HG02678 (cell line): Measurements from ENCODE around the gene AGER.
"Not testable (repeated sequence)": the region's sequence is repeated elsewhere in the genome, so short reads cannot be mapped to it uniquely, and the experiment has no call there.

Experiments
- ATAC-seq: cut with Tn5 transposase; IDR thresholded peaks from one replicate; pipeline ENCODE4 v1.9.1; 2021; ENCODE audit warnings: mild to moderate bottlenecking, moderate library complexity; ENCODE audit not compliant: unreplicated experiment

The AGER gene

DNA sequence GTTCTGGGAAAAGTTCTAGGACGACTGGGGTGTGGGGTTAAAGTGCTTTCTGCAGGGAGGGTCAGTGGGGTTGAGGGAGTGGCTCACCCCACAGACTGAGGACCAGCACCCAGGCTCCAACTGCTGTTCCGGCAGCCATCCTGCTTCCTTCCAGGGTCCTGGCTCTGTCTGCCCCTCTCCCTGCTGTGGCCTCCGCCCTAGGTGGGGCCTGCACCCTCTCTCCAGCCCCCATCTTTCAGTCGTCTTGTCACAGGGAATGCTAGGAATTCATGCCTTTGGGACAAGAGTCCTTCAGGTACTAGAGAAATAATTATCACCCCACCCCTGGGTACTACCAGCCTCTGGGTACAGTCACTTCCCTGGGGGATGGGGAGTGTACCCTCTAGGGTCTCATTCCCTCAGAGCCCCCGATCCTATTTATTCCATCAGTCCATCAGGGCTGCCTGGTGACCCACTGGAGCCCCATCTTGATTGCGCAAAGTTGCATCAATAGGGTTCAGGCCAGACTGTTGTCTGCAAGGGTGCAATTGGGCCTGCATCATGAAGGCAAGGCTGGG is at the start of gene AGER:
TSS of gene AGER (minus strand) at position 170 of the 557 bp plus-strand sequence. CDS start at position 139, 31 bp downstream.
- ATAC-seq = no peak

DNA sequence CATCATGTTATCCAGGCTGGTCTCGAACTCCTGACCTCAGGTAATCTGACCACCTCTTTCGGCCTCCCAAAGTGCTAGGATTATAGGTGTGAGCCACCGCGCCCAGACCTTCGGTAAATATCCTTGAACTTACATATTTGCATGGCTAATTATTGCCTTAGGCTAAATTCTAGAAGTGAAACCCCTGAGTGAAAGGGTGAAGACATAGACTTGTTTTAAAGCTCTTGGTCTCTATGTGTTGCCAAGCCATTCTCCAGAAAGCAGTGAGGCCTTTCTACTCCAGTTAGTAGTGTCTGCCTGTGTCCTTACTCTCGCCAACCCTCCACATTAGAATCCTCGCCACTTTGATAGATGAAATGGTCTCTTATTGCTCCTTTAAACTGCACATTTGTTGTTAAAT is 42.4 kb upstream of the AGER start:
- ATAC-seq = no peak

DNA sequence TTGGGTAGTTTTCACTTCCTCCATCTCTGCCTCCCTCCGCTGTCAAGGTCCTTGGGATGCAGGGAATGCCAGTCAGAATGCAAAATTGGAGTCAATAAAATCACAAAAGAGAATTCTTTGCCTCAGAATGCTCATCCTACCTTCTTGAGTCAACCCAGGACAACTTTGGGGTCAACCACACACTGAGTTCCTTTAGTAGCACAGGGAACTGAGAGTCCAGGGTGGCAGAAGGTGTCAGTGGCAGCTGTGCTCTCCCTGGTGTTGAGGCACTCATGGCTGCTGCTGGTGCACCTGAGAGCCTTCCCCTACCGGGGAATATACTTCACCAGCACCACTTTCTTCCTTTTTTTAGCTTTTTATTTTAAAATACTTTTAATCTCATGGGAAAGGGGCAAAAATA is 40.6 kb upstream of the AGER start:
- ATAC-seq = peak; percentile 56

DNA sequence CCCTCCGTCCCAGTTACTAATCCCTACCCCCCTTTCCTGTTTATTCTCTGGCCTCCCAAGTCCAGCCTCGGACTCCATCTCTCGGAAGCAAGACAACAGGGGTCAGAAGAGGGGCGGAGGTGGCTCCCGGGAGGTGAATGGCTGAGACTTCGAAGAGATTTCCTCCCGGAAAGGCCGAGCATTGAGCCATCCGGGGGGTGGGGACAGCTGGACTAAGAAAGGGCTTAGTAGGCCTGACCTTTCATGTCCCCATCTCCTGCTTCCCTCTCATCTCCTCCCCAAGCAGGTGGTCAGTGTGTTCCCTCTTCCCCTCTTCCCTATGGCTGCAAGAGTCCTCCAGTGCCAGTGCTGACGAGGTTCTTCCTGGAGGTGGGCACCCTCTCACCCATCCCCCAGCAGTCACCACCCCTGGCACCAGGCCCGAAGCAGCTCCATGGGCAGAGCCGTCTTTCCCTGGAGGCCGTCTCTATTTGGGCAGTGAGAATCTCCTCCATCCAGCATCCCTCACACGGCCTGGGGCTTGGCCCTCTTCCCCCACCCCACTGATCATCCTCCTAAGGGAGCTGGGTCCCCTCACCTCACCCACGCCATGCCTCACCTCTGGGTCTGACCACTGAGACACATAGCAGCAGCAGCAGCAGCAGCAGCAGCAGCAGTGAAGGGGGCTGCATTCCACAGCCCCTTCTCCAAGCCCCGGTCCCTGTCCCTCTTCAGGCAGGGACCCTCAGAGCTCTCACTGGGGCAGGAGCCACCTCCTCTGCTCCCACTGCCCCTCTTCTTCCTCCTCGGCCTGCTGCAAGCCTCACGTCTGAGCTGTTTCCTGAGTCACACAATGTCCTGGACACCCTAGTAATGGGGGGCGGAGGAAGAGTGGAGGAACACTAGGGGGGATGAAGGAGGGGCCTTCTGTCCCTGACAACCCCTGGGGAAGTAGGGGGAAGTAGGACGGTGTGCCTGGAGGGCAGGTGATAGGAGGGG is 39.5 kb upstream of the AGER start, which contains the start of gene NOTCH4:
TSS of gene NOTCH4 (minus strand) at position 810 of the 978 bp plus-strand sequence. CDS start at position 671, 139 bp downstream.
- no peak for ATAC-seq

DNA sequence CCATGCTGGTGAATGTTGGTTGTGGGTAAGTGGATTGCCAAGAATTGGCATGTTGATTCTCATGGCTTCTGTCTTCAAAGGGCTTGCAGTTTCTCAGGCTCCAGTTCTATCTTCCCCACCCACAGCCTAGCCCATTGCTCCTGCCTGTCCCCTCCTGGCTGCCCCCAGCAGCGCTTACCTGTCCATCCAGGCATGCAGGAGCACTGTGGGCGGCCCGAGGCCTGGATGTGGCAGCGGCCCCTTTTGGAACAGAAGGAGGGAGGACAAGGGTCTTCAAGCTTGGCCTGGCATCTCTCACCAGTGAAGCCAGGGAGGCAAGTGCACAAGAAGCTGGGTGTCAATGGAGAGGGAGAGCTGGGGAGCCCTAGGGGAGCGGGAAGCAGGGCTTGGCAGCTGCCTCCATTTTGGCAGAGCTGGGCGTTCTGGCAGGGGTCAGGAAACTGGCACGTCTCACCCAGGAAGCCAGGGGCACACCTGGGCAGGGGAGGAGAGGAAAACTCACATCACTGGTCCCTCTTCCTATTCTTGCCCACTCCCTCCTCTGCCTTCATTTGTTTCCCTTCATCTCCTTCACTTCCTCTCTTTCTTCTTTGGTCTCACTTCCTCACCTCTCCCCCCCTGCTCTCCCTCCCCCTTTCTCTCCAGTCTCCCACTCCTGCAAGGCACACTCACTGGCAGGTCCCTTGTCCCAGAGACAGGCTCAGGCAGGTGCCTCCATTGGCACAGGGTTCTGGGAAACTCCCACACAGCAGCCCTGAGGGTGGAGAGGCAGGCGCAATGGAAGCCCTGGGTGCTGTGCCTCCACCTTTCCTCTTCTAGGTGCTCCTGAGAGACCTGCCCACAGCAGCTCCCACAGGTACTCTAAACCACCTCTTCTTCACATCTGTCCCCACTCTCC is 38.5 kb upstream of the AGER start:
- no peak for ATAC-seq

DNA sequence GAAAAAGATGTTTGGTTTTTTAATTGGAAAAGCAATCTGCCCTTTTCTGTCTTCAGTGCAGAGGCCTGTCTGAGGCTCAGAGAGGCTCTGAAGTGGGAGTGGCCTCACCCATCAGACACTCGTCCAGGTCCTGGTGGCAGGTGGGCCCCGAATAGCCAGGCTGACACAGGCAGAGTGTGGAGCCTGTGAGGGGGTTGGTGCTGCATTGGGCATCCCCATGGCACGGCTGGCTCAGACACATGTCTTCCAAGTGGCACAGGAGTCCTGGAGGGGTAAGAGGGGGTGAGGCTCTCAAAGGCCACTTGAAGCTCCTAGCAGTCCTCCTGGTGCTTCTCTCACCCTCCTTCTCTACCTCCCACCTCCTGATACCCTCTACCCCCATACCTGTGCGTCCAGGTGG is 36.0 kb upstream of the AGER start:
- no peak for ATAC-seq

DNA sequence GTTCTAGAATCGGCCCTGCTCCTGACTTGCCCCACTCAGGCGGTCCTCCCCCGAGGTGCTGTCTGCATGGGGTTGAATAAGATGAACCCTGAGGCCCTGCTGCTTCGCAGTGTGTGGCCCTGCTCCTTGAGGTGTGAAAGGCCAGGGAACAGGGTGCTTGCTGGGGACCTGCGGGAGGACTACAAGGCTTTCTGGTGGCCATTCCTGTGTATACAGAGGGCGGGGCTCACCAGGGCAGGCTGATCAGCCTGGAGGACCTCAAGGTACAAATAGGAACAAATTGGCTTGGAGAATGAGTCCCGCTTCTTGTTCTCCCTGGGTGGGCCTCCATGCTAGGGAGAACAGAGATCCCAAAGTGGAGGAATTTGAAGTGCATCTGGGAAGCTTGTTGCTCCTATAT is 34.1 kb upstream of the AGER start:
- no peak for ATAC-seq

DNA sequence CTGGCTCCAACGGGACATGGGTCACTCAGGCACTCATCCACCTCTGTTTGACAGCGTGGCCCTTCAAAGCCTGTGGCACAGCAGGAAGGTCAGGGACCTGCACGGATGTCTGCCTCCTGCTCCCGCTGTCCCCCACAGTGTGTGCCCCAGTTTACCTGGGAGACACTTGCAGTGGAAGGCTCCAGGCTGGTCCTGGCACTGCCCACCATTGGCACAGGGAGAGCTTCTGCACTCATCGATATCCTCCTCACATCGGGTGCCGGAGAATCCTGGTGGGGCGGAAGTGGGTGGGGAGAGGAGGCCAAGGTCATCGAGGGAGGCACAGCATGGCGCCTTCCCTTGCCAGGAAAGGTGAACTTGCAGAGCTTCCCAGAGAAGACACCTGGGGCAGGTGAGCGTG is 32.9 kb upstream of the AGER start:
- no peak for ATAC-seq

DNA sequence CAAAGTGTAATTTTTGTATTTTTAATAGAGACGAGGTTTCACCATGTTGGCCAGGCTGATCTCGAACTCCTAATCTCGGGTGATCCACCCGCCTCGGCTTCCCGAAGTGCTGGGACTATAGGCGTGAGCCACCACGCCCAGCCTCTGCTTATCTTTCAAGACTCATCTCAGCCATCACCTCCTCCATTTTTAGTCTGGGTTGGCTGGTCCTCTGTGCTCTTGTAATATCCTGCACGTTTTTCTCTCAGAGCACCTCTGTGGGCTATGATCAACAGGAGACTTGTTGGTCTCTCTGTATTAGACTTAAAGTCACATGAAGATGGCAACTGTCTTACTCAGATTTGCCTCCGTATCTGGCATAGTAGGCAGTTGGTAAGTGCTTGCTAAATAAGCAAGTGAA is 32.2 kb upstream of the AGER start:
- no peak for ATAC-seq

DNA sequence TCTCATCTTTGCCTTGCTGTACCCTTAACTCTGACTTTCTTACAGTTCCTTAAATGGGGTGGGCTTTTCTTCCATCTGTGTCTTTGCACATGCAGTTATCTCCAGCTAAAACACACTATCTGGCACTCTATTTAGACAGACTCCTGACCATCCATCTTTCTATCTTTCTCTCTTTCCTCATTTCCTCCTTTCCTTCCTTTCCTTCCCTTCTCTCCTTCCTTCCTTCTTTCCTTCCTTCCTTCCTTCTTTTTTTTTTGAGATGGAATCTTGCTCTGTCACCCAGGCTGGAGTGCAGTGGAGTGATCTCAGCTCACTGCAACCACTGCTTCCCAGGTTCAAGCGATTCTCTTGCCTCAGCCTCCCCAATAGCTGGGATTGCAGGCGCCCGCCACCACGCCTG is 31.6 kb upstream of the AGER start:
- ATAC-seq = no peak

DNA sequence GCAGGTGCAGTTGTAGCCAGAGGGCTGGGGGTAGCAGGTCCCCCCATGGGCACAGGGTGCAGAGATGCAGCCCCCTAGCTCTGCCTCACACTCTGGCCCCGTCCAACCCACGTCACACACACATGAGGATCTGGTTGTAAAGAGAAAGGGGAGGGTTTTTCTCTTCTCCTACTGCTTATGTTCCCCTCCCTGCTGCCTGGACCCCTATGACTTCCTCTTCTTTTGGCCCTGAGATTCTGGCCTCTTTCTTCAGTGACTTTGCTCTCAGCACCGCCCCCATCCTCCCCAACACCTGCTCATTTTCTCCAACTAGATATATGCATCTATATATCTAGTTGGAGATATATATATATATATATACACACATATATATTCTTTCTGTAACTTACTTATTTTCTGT is 30.1 kb upstream of the AGER start:
- no peak for ATAC-seq

DNA sequence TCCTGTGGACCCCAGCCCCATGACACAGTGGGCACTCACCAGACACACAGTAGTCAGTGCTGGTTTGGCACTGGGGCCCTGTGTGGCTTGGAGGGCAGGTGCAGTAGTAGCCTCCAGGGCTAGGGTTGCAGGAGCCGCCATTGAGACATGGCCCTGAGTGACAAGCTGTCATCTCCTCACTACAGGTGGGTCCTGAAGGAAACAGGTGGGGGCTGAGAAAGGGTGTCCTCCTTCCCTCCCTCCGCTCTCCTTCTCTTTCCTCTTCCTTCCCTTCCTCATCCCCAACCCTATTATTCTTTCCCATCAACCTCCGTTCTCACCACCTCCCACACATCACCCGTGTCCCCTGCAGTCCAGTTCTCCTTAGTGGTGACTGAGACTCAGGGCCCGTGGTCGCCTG is 29.6 kb upstream of the AGER start:
- no peak for ATAC-seq

DNA sequence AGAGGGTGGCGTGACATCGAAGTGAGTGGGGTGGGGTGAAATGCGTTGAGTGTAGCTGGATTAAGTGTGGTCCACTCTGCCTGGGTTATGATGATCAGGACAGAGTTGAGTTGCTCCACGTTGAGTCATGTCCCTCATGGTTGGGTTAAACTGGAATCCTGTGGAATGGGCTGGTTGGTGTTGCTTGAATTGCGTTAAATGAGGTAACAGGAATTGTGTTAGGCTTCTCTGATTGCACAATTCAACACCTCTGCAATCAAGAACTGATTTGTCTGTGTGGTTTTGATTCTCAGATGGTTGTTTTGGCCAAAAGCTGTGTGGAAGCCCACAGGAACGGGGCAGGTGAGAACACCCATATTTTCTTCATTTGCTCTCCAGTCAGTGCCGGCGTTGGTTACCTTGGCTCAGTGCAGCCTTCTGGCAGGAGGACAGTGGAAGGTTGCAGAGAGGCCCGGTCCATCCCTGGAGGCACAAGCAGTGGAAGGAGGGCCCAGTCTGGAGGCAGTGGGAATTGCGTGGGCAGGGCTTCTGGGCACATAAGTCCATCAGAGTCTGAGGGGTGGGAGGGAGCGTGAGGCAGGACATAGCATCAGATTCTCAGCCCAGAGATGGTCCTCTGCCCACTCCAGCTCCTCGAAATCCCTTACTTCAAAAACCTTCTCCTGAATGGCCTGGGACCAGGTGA is 28.2 kb upstream of the AGER start:
- no peak for ATAC-seq

DNA sequence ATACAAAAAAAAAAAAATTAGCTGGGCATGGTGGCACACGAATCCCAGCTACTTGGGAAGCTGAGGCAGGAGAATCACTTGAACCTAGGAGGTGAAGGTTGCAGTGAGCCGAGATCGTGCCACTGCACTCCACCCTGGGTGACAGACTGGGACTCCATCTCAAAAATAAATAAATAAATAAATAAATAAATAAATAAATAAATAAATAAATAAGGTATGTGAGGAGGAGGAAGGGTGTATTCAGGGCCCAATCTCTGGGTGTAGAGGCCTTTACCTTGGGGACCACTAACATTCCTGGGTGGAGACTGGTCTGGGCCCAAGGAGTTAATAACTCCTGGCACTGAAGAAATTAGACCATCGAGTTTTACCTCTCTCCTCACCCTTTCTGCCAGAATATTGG is 27.4 kb upstream of the AGER start:
- ATAC-seq = not testable (repeated sequence)

DNA sequence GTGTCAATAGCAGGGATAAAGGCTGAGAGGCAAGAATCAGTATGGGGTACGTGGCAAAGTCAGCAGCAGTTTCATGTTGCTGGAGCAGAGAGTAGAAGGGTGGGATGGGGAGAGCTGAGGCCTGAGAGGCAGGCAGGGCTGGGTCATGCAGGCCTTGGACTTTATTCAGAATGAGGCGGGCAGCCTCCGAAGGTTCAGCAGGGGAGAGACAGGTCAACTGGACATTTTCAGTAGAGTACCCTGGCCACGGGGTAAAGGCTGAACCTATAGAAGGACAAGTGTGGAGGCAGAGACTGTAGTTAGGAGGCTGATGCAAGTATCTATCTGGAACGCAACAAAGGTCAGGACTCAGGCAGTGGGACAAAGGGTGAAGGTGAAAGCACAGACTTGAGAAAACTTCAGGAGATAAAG is 26.1 kb upstream of the AGER start:
- no peak for ATAC-seq

DNA sequence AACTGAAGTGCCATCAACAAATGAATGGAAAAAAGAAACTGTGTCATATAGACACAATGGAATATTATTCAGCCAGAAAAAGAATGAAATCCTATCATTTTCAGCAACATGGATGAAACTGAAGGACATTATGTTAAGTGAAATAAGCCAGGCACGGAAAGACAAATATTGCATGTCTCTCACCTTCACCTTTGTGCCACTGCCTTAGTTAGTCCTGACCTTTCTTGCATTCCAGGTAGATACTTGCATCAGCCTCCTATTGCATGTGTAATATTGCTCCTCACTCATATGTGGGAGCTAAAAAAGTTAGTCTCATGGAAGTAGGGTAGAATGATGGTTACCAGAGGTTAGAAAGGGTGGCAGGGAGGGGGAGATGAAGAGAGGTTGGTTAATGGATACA is 24.9 kb upstream of the AGER start:
- ATAC-seq = no peak

DNA sequence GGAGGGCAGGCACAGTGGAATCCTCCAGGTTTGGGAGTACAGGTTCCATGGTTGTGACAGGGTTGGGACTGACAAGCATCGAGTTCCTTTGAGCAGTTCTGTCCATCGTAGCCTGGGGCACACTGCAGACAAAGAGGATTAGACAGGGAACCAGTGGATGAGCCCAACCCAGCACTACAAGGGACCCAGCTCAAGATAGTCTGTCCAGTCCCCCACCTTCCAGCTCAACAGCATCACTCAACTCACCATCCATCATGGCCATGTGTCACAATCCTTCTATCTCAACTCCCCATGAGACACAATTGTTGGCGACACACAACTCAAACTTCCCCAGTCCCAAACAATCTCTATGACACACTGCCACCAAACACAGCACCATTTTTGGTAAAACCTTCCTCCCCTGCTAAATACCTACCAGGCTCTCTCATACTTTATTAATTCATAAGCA is 20.2 kb upstream of the AGER start:
- ATAC-seq = no peak

DNA sequence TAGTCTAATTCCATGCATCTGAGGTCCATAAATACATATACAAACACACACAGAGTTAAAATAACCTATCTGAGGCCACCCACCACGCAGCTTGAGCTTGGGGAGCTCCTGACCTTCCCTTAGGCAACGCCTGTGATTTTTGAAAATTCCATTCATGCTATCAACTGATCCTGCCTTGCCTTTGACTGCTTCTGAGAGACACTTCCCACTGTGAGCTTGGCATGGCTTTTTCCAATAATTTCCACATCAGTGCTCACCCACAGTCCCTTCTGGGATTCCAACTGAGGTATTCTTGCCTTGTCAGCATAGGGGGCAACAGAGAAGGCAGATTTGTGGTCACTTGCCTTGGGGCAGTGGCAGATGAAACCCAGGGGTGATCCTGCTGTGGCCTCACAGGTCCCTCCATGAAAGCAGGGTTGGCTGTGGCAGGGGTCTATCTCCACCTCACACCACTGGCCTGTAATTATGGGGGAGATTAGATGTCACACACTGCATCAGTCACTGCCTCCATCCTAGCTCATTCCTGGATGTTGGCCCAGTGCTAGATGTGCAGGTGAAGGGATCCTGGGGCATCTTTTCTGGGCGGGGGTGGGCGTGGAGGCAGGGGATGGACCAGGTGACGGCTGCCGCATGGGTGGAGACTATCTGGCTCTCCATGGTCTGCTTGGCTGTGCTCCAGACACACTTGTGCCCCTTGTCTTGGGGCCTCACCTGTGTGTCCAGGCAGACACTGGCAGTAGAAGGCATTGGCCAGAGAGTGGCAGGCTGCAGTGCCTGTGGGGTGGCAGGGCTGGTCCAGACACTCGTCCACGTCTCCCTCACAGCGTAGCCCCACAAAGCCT is 19.6 kb upstream of the AGER start:
- no peak for ATAC-seq

DNA sequence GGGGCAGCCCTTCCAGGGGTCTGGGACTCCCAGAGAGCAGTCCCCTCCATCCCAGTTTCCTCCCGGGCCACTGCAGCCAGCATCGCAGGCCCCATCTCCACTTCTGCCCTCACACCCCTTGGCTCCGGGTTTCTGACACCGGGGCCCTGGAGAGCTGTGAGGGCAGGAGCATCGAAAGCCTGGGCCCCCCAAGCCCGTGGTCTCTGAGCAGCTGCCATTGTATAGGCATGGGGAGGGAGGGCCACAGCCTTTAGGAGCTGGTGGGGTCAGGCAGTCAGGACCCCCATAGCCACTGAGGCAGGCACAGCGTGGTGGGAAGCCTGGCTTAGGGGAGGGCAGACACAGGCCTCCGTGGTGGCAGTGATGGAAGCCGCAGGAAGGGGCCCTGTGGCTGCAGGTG is 18.1 kb upstream of the AGER start:
- no peak for ATAC-seq
